NT2/D1 (cell line): ENCODE results near the gene SLC6A12.

Source experiments
- DNase-seq: peaks from one replicate; pipeline ENCODE4 v3.0.0-alpha.2; 2011; ENCODE audit warnings: low read depth, low spot score
- H3K27me3 ChIP-seq: 2 replicates; pipeline ENCODE4 v1.6.0; 2011; ENCODE audit warnings: mild to moderate bottlenecking; ENCODE audit not compliant: insufficient read length, insufficient read depth
- H3K36me3 ChIP-seq: 2 replicates; pipeline ENCODE4 v1.6.1; 2011; ENCODE audit warnings: mild to moderate bottlenecking, low read length, mixed read lengths; ENCODE audit not compliant: insufficient read depth, insufficient read length
- H3K4me1 ChIP-seq: 2 replicates; pipeline ENCODE4 v1.5.1; 2011; ENCODE audit not compliant: insufficient read depth, insufficient read length
- H3K4me3 ChIP-seq: 2 replicates; pipeline ENCODE4 v1.5.1; 2011; ENCODE audit warnings: low read depth; ENCODE audit not compliant: insufficient read length
- H3K9ac ChIP-seq: 2 replicates; pipeline ENCODE4 v1.6.0; 2011; ENCODE audit warnings: low read depth; ENCODE audit not compliant: insufficient read length
- H3K9me3 ChIP-seq: 2 replicates; pipeline ENCODE4 v1.5.1; 2011; ENCODE audit warnings: mild to moderate bottlenecking, low read length; ENCODE audit not compliant: insufficient read depth
- SUZ12 ChIP-seq: IDR thresholded peaks from 2 replicates; pipeline ENCODE4 v1.6.1; 2011; ENCODE audit not compliant: insufficient read length, insufficient read depth; ENCODE audit errors: extremely low read depth
- YY1 ChIP-seq: IDR thresholded peaks from 2 replicates; pipeline ENCODE4 v1.6.1; 2011; ENCODE audit not compliant: insufficient read length, insufficient read depth
- ZNF274 ChIP-seq: IDR thresholded peaks from 2 replicates; pipeline ENCODE4 v1.6.1; 2011; ENCODE audit warnings: mild to moderate bottlenecking, low read depth, low read length

The SLC6A12 gene

GRCh38 chr12:254912-255311, 41.0 kb upstream of the SLC6A12 start:
- DNase-seq = no peak
- H3K4me3 ChIP-seq = no peak overlapping the region
- H3K27me3 ChIP-seq = no peaks in the 10 kb centered on the region
- no peak overlapping the region for H3K9ac ChIP-seq
- peaks cover 9% of the 10 kb centered on the region for H3K4me1 ChIP-seq
- H3K9me3 ChIP-seq = no peaks in the 10 kb centered on the region
- TF ChIP-seq SUZ12 (no peak), YY1 (no peak), ZNF274 (no peak)
- no peaks in the 10 kb centered on the region for H3K36me3 ChIP-seq

GRCh38 chr12:254039-254438, 40.1 kb upstream of the SLC6A12 start:
- Histone ChIP-seq H3K36me3 (no peaks in the 10 kb centered on the region), H3K9me3 (no peaks in the 10 kb centered on the region), H3K4me1 (peaks cover 9% of the 10 kb centered on the region), H3K9ac (no peak overlapping the region), H3K27me3 (no peaks in the 10 kb centered on the region), H3K4me3 (no peak overlapping the region)
- TF ChIP-seq ZNF274 = no peak
- TF ChIP-seq SUZ12 = no peak
- no peak for TF ChIP-seq YY1
- no peak for DNase-seq

GRCh38 chr12:253116-253831, 39.3 kb upstream of the SLC6A12 start:
- H3K4me1 ChIP-seq = peaks cover 9% of the 10 kb centered on the region
- DNase-seq = no peak
- H3K27me3 ChIP-seq = no peaks in the 10 kb centered on the region
- H3K36me3 ChIP-seq = no peaks in the 10 kb centered on the region
- H3K9ac ChIP-seq = no peak overlapping the region
- H3K9me3 ChIP-seq = peaks cover 3% of the 10 kb centered on the region; the same call in 1 of the 2 replicates
- TF ChIP-seq YY1 (no peak), SUZ12 (no peak), ZNF274 (no peak)
- H3K4me3 ChIP-seq = no peak overlapping the region

- H3K36me3 ChIP-seq = no peaks in the 10 kb centered on the region
- no peak overlapping the region for H3K4me3 ChIP-seq
- peaks cover 9% of the 10 kb centered on the region for H3K9me3 ChIP-seq
Measured at GRCh38 chr12:252636-253035, 38.7 kb upstream of the SLC6A12 start.

GRCh38 chr12:247271-247670, 33.3 kb upstream of the SLC6A12 start:
- Histone ChIP-seq H3K4me3 (no peak overlapping the region), H3K27me3 (no peaks in the 10 kb centered on the region), H3K9me3 (peaks cover 22% of the 10 kb centered on the region), H3K36me3 (no peaks in the 10 kb centered on the region), H3K4me1 (no peaks in the 10 kb centered on the region), H3K9ac (no peak overlapping the region)
- TF ChIP-seq YY1 (no peak), ZNF274 (no peak), SUZ12 (no peak)
- DNase-seq = no peak

More at GRCh38 chr12:252636-253035, 38.7 kb upstream of the SLC6A12 start:
- Histone ChIP-seq H3K9ac (no peak overlapping the region), H3K4me1 (peaks cover 9% of the 10 kb centered on the region), H3K27me3 (no peaks in the 10 kb centered on the region)
- no peak for TF ChIP-seq ZNF274
- DNase-seq = no peak

- Histone ChIP-seq H3K9me3 (peaks cover 24% of the 10 kb centered on the region), H3K27me3 (no peaks in the 10 kb centered on the region)
- TF ChIP-seq YY1 (no peak), ZNF274 (no peak)
Measured at GRCh38 chr12:243381-243780, 29.4 kb upstream of the SLC6A12 start.

GRCh38 chr12:242496-242895, 28.5 kb upstream of the SLC6A12 start:
- no peak for DNase-seq
- no peaks in the 10 kb centered on the region for H3K36me3 ChIP-seq
- no peaks in the 10 kb centered on the region for H3K4me1 ChIP-seq
- H3K4me3 ChIP-seq = no peak overlapping the region
- peaks cover 21% of the 10 kb centered on the region for H3K9me3 ChIP-seq
- H3K27me3 ChIP-seq = no peaks in the 10 kb centered on the region
- no peak overlapping the region for H3K9ac ChIP-seq
- TF ChIP-seq ZNF274 (no peak), SUZ12 (no peak), YY1 (no peak)

More at GRCh38 chr12:243381-243780, 29.4 kb upstream of the SLC6A12 start:
- no peak overlapping the region for H3K4me3 ChIP-seq
- H3K36me3 ChIP-seq = no peaks in the 10 kb centered on the region
- DNase-seq = no peak
- no peak overlapping the region for H3K9ac ChIP-seq
- H3K4me1 ChIP-seq = no peaks in the 10 kb centered on the region

GRCh38 chr12:241266-241665, 27.3 kb upstream of the SLC6A12 start:
- TF ChIP-seq SUZ12 = no peak
- no peak for TF ChIP-seq YY1
- no peak for TF ChIP-seq ZNF274
- H3K4me1 ChIP-seq = no peaks in the 10 kb centered on the region
- no peaks in the 10 kb centered on the region for H3K36me3 ChIP-seq
- H3K9me3 ChIP-seq = peaks cover 22% of the 10 kb centered on the region; the same call in 1 of the 2 replicates
- H3K27me3 ChIP-seq = no peaks in the 10 kb centered on the region
- no peak for DNase-seq
- H3K4me3 ChIP-seq = no peak overlapping the region
- no peak overlapping the region for H3K9ac ChIP-seq
